Ishikawa (cell line): Measurements from ENCODE around the gene TEX29.

Experiments
- EP300 ChIP-seq: IDR thresholded peaks from 2 replicates; pipeline ENCODE4 v1.6.1; 2012; ENCODE audit warnings: borderline replicate concordance
- FOXM1 ChIP-seq: IDR thresholded peaks from 2 replicates; pipeline ENCODE4 v1.6.1; 2012; ENCODE audit warnings: low read depth, borderline replicate concordance
- NFIC ChIP-seq: IDR thresholded peaks from 2 replicates; pipeline ENCODE4 v1.6.1; 2012
- RAD21 ChIP-seq: IDR thresholded peaks from 2 replicates; pipeline ENCODE4 v1.6.1; 2012; ENCODE audit warnings: low read depth
- REST ChIP-seq: IDR thresholded peaks from 2 replicates; pipeline ENCODE4 v1.6.1; 2012; ENCODE audit warnings: low read depth, mild to moderate bottlenecking
- TAF1 ChIP-seq: IDR thresholded peaks from 2 replicates; pipeline ENCODE4 v1.6.1; 2012; ENCODE audit warnings: low read depth, mild to moderate bottlenecking
- TCF12 ChIP-seq: IDR thresholded peaks from 2 replicates; pipeline ENCODE4 v1.6.1; 2012; ENCODE audit warnings: low read depth
- USF1 ChIP-seq: IDR thresholded peaks from 2 replicates; pipeline ENCODE4 v1.6.1; 2012
- YY1 ChIP-seq: IDR thresholded peaks from 2 replicates; pipeline ENCODE4 v1.6.1; 2012; ENCODE audit warnings: low read depth

GRCh38 chr13:111367340-111367739 is 46.9 kb downstream of the TEX29 start:
- TF ChIP-seq EP300: no peak
- no peak for TF ChIP-seq TCF12
- no peak for TF ChIP-seq RAD21
- no peak for TF ChIP-seq USF1
- no peak for TF ChIP-seq FOXM1
- no peak for TF ChIP-seq NFIC
- TF ChIP-seq YY1: no peak
- TF ChIP-seq TAF1: no peak
- no peak for TF ChIP-seq REST
